ENCODE data around the gene AFAP1.

The AFAP1 gene

DNA sequence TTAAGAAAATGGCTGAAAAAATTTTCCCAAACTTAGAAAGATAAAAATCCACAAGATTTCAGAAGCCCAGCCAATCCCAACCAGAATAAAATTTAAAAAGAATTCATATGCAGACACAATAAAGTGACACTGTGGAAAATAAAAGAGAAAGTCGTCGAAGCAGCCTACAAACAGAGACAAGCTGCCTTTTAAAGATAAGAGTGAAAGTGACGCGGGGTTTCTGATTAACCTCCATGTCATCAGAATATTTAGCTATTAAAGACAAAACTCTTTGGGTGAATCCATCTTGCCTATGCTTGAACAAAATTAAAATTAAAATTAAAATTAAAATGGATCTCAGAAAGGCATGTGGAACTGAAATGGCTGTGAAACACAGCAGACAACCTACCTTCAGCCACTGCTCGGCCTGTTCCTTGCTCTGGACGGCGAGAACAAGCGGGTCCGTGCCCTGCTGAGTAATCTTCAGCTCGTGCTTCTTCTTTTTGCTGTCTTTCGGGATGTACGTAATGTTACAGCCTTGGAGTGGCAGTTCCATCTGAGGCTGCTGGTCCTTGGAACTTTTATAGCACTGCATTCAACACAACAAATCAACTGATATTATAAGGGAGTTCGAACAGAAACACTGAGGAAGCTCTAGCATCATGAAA, 101.4 kb downstream of the AFAP1 start:
- DNase-seq, result no peak

DNA sequence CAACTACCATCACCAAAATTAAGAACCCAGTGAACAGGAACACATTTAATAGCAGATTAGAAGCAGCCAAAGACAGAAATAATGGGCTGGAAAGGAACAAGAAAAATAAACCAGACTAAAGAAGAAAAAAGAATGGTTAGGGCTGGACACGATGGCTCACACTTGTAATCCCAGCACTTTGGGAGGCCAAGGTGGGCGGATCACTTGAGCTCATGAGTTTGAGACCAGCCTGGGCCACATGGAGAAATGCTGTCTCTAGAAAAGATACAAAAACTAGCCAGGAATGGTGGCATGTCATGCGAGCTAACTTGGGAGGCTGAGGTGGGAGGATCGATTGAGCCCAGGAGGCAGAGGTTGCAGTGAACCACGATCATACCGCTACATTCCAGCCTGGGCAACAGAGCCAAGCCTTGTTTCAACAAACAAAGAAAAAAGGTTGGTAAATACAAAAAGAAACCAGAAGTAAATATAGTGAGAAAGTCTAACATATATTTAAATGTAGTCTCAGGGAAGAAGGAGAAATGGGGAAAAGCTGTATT, 102.0 kb downstream of the AFAP1 start:
- DNase-seq, result no peak

DNA sequence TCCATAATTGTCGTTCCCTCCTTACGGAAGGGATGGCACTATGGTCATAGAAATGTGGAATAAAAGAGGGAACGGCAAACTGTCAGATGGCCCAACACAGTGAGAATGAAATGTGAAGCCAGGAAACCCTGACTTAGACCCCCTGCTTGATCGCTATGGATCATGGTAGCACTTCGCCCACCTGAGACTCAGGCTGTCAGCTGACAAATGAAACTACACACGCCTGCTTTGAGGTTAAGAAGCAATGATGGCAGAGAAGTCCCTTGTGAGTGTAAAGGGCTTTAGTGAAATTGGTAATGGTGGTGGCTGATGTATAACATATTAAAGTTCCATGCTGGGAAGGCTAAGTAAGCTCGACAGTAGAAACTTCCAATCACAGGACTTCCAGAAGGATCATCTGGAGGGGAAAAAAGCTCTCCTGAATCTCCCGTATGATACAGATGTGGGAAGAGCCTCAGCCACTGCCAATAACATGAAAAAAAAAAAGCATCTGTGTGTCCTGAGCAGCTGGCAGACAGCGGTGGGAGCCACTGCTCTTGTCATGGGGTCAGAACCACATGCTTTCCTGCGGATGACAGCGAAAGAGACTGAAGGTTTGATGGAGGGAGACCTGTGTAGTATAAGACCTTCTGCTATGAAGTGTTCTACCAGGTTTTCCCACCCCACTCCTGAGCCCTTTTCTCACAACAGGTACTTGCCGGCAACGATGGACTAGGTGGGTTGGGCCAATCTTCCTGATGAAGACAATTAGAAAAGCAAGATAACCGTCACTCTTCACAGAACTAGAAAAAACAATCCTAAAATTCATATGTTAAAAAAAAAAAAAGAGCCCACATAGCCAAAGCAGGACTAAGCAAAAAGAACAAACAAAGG, 107.6 kb downstream of the AFAP1 start:
- no peak for DNase-seq

DNA sequence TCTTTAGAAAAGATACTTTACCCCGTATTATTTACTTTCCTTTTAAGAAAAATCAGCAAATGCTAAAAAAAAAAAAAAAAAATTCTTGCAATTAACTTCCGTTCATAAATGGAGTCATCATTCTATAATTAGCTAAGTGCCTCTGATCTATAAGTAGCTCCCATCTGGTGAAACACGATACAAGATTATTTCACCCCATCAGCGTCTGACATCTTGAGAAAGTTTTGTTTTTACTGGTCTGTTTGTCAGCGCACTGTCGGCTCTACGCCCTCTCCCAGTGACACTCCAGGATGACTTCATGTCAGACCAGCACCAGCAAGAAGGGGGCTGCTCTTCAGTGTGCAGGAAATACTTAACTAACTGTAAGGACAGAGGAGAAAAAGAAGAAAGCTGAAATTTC, 108.3 kb downstream of the AFAP1 start:
- DNase-seq, result no peak

DNA sequence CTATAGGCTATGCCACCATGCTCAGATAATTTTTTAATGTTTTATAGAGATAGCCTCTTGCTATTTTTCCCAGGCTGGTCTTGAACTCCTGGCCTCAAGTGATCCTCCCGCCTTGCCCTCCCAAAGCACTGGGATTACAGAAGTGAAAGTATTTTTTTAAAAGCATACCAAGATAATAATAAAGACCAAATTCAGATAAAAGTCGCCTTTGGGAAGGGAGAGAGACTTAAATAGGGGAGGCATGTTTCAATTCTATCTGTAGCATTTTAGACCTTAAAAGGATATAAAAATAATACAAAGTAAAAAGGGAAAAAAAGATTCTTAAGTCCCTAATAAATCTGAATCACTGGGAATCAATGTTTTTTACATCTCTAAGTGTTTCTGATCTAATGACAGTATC, 108.9 kb downstream of the AFAP1 start:
- DNase-seq, result no peak

DNA sequence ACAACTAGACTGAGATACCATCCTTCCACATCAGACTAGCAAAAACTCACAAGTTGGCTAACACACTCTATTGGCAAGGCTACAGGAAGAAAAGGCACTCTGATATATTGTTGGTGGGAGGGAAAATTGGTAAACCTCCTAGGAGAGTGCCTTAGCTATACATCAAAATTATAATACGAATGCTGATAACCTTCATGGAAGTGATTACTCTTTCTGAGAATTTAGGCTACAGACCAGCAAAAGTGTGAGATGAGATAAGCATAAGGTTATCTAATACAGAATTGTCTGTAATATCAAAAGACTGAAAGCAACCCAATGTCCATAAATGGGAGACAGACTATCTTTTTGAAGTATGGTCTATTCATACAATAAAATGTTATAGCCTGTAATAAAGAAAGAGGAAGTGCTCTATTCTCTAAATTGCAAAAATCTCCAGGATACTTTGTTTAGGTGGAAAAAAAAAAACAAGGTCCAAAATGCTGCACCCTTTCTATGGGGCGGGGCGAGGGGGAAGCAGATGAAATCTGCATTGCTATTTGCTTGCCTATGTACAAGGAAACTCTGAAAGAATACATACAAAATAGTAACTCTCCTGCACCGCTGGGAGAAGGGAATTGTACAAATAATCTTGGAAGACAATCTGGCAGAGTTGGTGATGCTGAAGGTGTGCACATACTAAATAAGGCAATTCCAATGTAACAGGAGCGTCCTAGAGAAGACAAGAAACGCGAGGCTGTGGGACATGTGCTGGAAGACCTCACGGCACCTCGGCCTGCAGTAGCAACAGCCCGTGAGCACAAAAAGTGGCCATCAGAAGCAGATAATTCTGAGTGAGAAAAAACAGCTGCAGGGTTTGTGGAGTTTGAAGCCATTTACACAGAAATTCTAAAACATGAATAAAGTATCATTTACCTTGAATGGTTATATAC, 109.7 kb downstream of the AFAP1 start:
- DNase-seq, result no peak

DNA sequence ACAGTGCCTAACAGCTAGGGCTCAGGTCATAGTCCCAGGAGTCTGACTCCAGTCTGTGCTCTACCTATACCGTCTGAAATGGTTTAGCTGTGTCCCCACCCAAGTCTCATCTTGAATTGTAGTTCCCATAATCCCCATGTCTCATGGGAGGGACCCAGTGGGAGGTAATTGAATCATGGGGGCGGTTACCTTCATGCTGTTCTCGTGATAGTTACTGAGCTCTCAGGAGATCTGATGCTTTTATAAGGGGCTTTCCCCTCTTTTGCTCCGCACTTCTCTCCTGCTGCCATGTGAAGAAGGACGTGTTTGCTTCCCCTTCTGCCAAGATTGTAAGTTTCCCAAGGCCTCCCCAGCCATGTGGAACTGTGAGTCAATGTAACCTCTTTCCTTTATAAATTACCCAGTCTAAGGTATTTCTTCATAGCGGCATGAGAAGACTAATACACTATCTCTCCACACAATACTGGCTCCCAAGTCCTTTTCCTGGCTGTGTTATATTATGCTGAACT, 110.8 kb downstream of the AFAP1 start:
- no peak for DNase-seq

DNA sequence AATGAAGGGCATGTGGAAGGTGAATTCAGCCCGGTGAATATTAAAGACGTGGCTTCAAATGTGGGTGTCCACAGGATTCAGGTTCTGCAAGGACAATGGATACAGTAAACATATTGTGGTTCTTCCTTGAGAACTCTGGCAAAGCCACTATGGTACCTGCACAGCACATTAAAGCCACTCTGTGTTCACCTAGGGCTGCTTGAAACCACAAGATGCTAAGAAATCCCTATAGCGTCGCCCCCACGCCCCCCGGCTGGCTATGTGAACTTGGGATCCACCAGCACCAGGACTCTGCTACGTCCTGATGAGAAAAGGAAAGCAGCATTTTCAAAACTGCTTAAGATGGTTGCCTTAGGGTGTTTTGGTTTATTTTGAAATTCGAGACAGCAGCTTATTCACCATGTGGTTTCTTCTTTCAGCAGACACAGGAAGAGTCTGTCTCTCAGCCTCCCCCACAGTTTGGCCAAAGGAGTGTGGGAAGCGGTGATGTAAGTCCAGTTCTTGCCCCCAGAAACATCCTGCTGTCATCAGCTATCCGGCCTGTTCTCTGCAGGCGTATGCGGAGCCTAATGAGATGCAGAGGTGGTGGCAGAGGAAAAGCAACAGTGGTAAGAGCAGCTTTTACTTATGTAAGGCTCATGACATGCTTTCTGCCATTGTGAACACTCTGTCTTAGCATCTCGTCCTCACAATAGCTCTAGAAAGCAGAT, 111.5 kb downstream of the AFAP1 start:
- DNase-seq, result no peak

DNA sequence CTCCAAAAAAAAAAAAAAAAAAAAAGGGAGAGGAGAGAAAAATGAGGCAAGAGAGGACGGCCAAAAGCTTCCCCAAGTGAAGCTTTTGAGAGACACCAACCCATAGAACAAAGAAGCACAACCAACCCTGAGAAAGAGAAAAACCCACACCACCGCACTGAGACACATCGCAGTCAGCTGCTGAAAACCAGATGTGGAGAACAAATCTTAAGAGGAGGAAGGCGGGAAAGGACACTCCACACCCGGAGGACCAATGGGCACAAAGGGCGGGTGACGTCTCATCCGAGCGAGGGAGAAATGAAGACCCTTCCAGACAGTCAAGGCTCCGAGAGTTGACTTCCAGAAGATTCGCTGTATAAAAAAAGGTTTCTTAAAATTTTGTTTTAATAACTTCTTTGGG, 112.1 kb downstream of the AFAP1 start:
- no peak for DNase-seq

DNA sequence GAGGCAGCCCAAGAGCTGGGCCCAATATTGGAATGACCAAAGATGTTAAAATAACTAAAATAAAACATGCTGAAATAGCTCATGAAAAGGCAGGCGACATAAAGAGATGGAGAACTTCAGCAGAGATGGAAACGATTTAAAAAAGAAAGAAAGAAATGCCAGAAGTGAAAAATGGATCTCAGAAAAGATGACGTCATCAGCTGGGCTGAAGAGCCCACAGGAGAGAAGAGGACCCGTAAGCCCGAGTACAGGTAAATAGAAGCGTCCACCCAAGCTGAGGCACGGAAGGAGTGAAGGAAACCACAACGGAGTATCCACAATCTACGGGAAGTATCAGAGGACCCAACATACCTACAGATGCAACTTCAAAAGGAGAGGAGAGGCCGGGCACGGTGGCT, 112.8 kb downstream of the AFAP1 start:
- no peak for DNase-seq

DNA sequence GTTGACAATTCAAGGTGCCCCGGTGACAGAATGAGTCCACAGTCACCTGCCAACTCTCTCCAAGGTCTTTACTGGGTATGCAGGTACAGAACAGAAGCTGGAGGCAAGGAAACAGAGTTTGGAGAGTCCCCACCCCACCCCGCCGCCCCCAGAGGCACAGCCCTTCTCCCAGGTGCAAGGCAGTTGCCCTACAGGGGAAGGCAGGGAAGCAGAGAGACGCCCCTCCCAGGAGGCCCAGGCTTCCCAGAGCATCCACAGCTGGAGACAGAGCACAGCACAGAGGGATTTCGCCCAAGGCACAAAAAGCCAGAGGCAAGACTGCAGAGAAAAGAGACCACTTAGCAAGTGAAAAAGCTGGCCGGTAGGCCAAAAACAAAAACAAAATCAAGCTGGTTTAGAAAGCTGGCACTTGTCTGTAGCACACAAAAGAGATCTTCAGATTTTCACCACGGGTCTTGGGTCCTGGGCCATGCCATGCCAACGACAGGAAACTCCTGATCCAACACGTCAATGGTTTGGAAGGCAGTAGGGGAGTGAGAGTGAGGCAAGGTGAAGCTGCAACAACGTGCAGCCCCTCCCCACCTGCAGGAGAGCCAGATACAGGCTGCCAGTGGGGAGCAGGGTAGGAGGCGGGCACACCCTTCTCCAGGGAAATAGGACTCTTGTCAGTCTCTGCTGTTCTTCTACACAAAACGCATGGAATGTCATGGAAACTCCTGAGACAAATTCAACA, 113.3 kb downstream of the AFAP1 start:
- no peak for DNase-seq

DNA sequence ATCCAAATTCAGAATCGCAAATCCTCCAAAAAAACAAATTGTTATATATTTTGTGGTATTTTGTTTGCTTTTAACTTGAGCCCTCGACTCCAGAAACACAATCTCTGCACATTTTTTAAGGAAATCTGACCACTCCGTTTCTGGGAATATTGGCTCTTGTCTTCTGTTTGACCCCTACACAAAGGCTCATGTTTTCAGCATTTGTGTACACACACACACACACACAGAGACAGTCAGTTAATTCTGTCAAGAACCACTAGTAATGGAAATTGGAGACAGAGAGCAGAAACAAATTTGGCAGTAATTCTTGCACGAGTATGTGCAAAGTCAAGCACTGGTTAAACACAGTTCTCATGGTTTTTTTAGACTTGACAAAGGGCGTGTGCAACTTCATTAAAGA, 115.4 kb downstream of the AFAP1 start:
- DNase-seq, result no peak

DNA sequence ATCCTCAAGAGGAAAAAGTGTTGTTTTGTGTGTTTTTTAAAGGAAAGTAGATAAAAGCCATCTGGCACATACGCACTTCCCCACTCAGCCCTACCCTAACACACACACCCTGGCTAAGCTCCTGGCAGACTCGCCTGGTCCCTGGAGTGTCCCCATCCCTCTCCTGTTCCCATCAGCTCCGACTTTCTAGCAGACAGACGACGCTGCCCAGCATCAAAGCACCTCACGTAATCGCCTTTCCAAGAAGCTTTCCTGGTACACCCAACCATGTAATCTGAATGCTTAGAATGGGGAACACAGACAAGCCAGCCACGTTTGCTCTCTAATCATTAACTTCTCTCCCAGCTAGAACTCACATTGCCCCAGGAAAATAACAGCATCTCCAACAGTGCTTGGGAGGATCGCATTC, 116.2 kb downstream of the AFAP1 start:
- DNase-seq, result peak; percentile 64

DNA sequence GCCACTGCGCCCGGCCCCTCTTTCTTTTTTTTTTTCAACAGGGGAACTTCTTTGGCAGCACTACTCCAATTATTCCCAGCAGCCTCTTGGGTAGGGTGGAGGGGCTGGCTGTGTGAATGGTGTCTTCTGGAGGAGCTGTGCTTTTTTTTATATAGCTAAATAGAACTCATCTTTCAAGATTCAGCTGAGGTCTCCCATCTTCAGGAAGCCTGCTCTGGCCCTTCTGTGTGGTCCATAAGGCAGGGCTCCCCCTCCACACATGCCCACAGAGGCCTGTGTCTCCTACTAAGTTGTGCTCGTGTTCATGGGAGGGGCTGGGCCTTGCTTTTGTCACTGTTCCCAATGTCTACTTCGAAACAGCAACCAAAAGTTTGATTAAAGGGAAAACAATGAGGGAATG, 116.8 kb downstream of the AFAP1 start:
- no peak for DNase-seq

DNA sequence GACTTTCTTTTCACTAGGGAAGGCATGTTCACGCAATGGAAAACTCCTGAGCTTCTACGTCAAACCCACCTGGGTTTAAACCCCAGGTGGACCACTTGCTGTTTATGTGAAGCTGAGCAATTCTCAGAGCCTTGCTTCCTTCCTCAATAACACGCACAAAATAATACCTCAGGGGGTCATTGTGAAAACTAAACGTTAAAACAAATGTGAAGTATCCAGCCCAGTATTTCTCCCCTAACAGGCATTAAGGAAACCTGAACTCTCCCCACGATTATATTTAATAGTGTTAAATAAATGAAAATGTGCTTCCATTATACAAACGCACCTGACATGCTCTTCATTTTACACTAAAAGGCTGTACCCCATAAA, 117.5 kb downstream of the AFAP1 start:
- DNase-seq, result no peak

DNA sequence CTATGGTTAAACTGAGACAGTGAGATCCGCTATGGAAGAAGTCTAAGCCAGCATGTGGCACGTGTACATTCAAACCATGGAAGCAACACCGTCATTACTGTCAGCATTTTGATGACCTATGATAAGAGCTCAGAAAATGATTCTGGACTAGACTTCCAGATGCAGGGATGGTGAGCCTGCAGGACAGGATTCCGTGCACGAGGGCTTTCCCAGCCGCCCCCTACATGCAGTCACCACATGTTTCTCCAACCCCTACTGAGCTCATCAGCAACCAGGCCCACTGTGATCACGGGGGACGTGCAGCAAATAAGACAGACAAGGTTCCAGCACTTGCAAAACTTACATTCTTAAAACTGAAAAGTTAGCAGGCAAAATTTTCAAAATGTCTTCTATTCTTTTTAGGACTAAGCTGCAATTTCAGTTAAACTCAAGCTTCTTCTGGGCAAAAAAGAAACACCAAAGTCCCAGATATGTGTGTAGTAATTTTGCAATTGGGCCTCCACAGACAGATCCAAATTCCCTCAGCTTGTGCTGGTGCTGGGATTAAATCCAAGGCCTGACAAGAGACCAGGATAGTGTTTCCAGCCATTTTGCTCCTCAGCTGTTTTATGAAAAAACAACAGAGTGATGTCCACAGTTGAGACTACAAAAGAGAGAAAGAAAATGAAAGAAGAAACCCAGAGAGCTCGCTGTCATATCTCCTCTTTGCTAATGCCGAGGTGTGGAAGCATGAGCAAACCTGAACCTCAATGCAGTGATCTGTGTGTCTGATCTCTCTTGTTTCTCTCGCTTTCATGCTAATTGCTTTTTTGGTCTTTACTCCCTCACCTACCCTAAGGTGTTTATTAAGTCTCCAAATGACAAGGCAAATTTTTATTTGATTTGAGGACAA, 118.2 kb downstream of the AFAP1 start:
- DNase-seq, result no peak

DNA sequence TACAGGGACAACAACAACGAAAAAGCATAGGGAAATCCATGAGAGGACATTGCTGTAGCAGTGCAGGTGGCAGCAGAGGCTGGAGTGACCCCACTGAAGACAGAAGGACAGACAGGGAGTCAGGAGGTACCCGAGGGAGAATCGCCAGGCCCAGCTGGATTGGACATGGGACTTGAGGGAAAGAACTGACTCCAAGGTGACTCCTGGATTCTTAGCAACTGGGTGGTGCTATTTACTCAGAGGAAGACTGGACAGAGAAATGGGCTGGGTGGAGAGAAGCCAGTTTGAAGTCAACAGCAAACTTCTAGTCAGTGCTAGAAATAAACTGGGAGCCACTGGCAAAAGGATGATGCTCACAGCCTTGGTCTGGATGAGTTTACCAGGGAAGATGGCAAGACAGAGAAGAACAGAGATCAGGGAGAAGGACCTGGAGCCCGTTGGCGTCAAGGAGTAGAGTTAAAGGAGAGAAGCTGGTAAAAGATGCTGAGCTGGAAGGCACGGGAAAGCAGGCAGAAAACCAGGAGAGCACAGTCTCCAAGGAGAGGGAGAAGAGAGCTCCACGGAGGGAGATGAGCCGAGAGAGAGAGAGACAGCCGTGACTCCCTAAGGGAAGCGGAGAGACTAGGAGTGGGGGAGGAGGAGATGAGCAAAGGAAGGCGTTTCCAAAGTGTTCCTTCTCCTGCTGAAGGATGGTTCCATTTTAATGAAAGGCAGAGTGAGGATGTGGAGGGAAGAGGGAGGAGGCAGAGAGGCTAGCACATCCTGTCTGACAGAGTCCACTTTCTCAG, 119.4 kb downstream of the AFAP1 start:
- DNase-seq, result no peak

DNA sequence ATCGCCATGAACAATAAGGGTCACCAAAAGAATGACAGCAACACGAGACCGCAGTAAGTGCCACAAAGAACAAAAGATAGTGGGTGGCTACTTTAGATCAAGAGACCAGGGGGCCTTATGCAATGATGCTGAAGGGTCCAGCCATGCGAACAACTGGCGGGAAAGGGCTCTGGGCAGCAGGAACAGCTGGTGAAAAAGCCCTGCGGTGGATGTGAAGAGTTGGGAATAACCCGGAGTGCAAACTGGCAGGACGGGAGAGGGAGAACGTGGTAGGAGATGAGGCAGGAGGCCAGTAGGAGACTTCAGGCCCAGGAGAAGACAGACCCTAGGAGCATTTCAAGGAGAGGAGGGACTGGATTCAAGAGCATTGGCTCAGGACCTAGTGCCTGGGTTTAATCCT, 120.2 kb downstream of the AFAP1 start:
- no peak for DNase-seq

DNA sequence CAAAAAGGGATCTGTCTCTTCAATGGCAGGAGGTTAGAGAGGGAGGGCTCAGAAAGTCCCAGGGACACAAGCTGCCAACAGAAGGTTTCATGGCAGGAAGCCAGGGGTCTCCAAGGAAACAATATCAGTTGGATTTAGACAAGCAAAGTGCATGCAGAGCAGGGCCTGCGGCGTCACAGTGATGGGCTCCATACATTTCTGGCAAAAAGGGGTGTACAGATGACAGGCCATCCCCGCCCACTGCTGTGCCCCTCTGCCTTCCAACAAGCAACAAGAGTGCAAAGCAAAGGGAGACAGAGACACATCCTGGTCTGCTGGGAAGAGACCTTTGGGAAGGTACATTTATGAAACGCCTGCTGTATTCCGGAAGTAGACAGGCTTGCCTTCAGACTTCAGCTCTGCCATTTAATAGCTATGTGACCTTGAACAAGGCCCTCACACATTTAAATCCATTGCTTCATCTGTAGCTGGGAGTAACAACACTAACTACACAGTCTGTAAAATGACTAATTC, 121.2 kb downstream of the AFAP1 start:
- no peak for DNase-seq
